Endothelial cell of umbilical vein (primary cell): ENCODE results near the gene SUPT4H1. TPM values are rescaled to one million over a fixed set of nuclear protein-coding genes. Genes with fewer than 3 reads are reported as not detected.

Experiments
- BruUV-seq: library from RNA; stranded (reverse); fragments of 400-500 nt; replicated peaks from 2 replicates; lab custom pipeline; 2021; lab: Mats Ljungman, UMichigan
- CTCF ChIA-PET: fragments of 300-600, 350-600 bp; sonication (Branson Sonifier 250); formaldehyde crosslinking; loops from one replicate; lab custom pipeline; 2021; ENCODE audit warnings: antibody characterized with exemption, inconsistent platforms; lab: Charles Lee
- POLR2A ChIA-PET: fragments of 300-600, 350-600 bp; sonication (Branson Sonifier 250); formaldehyde crosslinking; loops from one replicate; lab custom pipeline; 2021; ENCODE audit warnings: antibody characterized with exemption, inconsistent platforms; lab: Charles Lee
- DNase-seq: peaks from one replicate; pipeline ENCODE4 v3.0.0-alpha.2; 2011; ENCODE audit warnings: low read depth, low spot score
- FAIRE-seq: peaks from 2 replicates; lab custom pipeline; 2011; peaks lifted over from hg19 to GRCh38; lab: Jason Lieb, UNC
- H2AFZ ChIP-seq: 2 replicates; pipeline ENCODE4 v1.6.0; 2012; ENCODE audit warnings: low read depth, low read length, control low read depth, inconsistent platforms
- H3K27ac ChIP-seq: 2 replicates; pipeline ENCODE4 v1.5.1; 2011; ENCODE audit warnings: low read depth, mild to moderate bottlenecking, control low read depth, low read length, moderate library complexity; ENCODE audit not compliant: insufficient read depth
- H3K27me3 ChIP-seq, 2 experiments: 2 replicates each; pipeline versions ENCODE4 v1.6.0 to v1.6.1; 2011; ENCODE audit warnings: low read length in 2 of 2, mixed read lengths in 1 of 2; ENCODE audit not compliant: control insufficient read depth in 2 of 2, insufficient read depth in 2 of 2
- H3K36me3 ChIP-seq, 2 experiments: 2 replicates in 1 of 2; 3 replicates in 1 of 2; pipeline ENCODE4 v1.5.1; 2011; ENCODE audit warnings: low read length in 2 of 2, mild to moderate bottlenecking in 1 of 2, moderate library complexity in 1 of 2; ENCODE audit not compliant: control insufficient read depth in 2 of 2, insufficient read depth in 2 of 2; ENCODE audit errors: extremely low read depth in 1 of 2
- H3K4me1 ChIP-seq: 3 replicates; pipeline ENCODE4 v1.5.1; 2011; ENCODE audit warnings: mild to moderate bottlenecking, low read length; ENCODE audit not compliant: control insufficient read depth, insufficient read depth; ENCODE audit errors: extremely low read depth
- H3K4me2 ChIP-seq: 2 replicates; pipeline ENCODE4 v1.6.1; 2011; ENCODE audit warnings: low read length, control low read depth, mixed read lengths; ENCODE audit not compliant: insufficient read depth
- H3K4me3 ChIP-seq, 3 experiments: fragments of 200-600 bp in 1 of 3; sonication (generic), shearing (Covaris generic) in 1 of 3; replicated peaks in 1 of 3; 2 replicates each; pipeline ENCODE4 v1.5.1; 2011 to 2016; ENCODE audit warnings: control low read depth in 3 of 3, low read length in 3 of 3, mild to moderate bottlenecking in 2 of 3, inconsistent platforms in 1 of 3, low read depth in 1 of 3, moderate library complexity in 1 of 3; ENCODE audit not compliant: insufficient read depth in 1 of 3
- H3K79me2 ChIP-seq: 2 replicates; pipeline ENCODE4 v1.6.0; 2012; ENCODE audit warnings: low read length, inconsistent platforms; ENCODE audit not compliant: control insufficient read depth, insufficient read depth
- H3K9ac ChIP-seq: replicated peaks from 2 replicates; pipeline ENCODE3; 2011; ENCODE audit warnings: low read length, control low read depth; ENCODE audit not compliant: insufficient read depth; ENCODE audit errors: extremely low read depth
- H3K9me1 ChIP-seq: replicated peaks from 3 replicates; pipeline ENCODE4 v1.6.0; 2011; ENCODE audit warnings: mild to moderate bottlenecking, low read length; ENCODE audit not compliant: control insufficient read depth, insufficient read depth; ENCODE audit errors: extremely low read depth
- H3K9me3 ChIP-seq: replicated peaks from 2 replicates; pipeline ENCODE4 v1.5.1; 2012; ENCODE audit warnings: low read length, inconsistent platforms; ENCODE audit not compliant: control insufficient read depth, insufficient read depth
- H4K20me1 ChIP-seq: replicated peaks from 2 replicates; pipeline ENCODE3; 2011; ENCODE audit warnings: mild to moderate bottlenecking, low read length; ENCODE audit not compliant: control insufficient read depth, insufficient read depth; ENCODE audit errors: extremely low read depth
- CTCF ChIP-seq, 2 donors: IDR thresholded peaks; 1 replicate in 1 of 2; 2 replicates in 1 of 2; pipeline ENCODE4 v1.5.1; 2011; ENCODE audit warnings: low read length in 2 of 2, mild to moderate bottlenecking in 2 of 2, moderate library complexity in 2 of 2, control low read depth in 1 of 2, inconsistent platforms in 1 of 2, low read depth in 1 of 2; ENCODE audit not compliant: insufficient read depth in 1 of 2; ENCODE audit errors: extremely low read depth in 1 of 2
- FOS ChIP-seq: IDR thresholded peaks from 2 replicates; pipeline ENCODE4 v1.6.1; 2011; ENCODE audit warnings: mild to moderate bottlenecking, low read length, moderate library complexity, borderline replicate concordance; ENCODE audit not compliant: insufficient read depth
- MAX ChIP-seq: IDR thresholded peaks from 2 replicates; pipeline ENCODE4 v1.6.1; 2011; ENCODE audit not compliant: insufficient read depth, insufficient read length
- MYC ChIP-seq: IDR thresholded peaks from one replicate; pipeline ENCODE4 v1.6.1; 2011; ENCODE audit warnings: mild to moderate bottlenecking, low read depth, low read length
- POLR2A ChIP-seq: IDR thresholded peaks from 2 replicates; pipeline ENCODE4 v1.6.1; 2012; ENCODE audit warnings: low read depth, mild to moderate bottlenecking, control low read depth, low read length
- POLR2AphosphoS5 ChIP-seq: IDR thresholded peaks from 2 replicates; pipeline ENCODE4 v1.6.1; 2012; ENCODE audit warnings: low read depth, mild to moderate bottlenecking, control low read depth, low read length, moderate library complexity; ENCODE audit not compliant: insufficient read depth
- dilution Hi-C: fragments of 300-500 bp; cut with MboI; formaldehyde crosslinking; loops from one replicate; pipeline ENCODE4 v1.15.0; 2019; ENCODE audit warnings: low sequenced_read_pairs; ENCODE audit not compliant: extremely low pct_ligation_motif_present
- intact Hi-C: fragments of 100-400 bp; cut with micrococcal nuclease; formaldehyde crosslinking; loops from one replicate; pipeline ENCODE4 v1.10.0; 2022
- polyA plus RNA-seq, 4 experiments: library from polyadenylated mRNA; depleted of rRNA in 3 of 4; stranded (reverse) in 3 of 4; unstranded in 1 of 4; fragments of >200 nt; gene quantifications; 2 replicates each; pipeline versions ENCODE4 v1.2.1 to v1.2.3, GENCODE V29; 2011 to 2012; ENCODE audit warnings: missing spikeins in 1 of 4
- total RNA-seq: library from RNA; stranded (reverse); gene quantifications from 2 replicates; pipeline ENCODE4 v1.2.3, GENCODE V29; 2021

The SUPT4H1 gene
- total and polyA plus RNA-seq, 2 donors (not counting 3 experiments of a cell fraction or from before 2014, with no cell fraction given) = 77.5 to 154 TPM

GRCh38 chr17:58330997-58331814 is 20.8 kb downstream of the SUPT4H1 start:
- no peak overlapping the region for H3K4me2 ChIP-seq
- no TSS peak for BruUV-seq
- intact Hi-C loops (no loop called here), dilution Hi-C loops (no loop called here)
- no peak overlapping the region for H3K4me3 ChIP-seq
- no peaks in the 10 kb centered on the region for H3K4me1 ChIP-seq
- no peak overlapping the region for H3K9ac ChIP-seq
- no peaks in the 10 kb centered on the region for H3K9me1 ChIP-seq
- no peaks in the 10 kb centered on the region for H3K9me3 ChIP-seq
- no peak overlapping the region for H3K27ac ChIP-seq
- no peak for TF ChIP-seq CTCF (IDR thresholded peaks at IDR 0.05; ENCODE audit: extremely low read depth in 1 of 2, insufficient read depth in 1 of 2, low read depth in 1 of 2, low read length in 2 of 2)
- no peak for TF ChIP-seq MAX
- no peak for TF ChIP-seq POLR2AphosphoS5
- TF ChIP-seq MYC = no peak
- TF ChIP-seq FOS = no peak
- no peak for TF ChIP-seq POLR2A
- H4K20me1 ChIP-seq = no peaks in the 10 kb centered on the region
- CTCF ChIA-PET = no interaction called here
- POLR2A ChIA-PET = no interaction called here
- H3K79me2 ChIP-seq = no peaks in the 10 kb centered on the region
- H2AFZ ChIP-seq = no peak overlapping the region
- H3K36me3 ChIP-seq = no peaks in the 10 kb centered on the region
- peaks cover 0 to 1% of the 10 kb centered on the region in 2 experiments for H3K27me3 ChIP-seq
- no peak for DNase-seq
- FAIRE-seq = no peak
